DND-41 (cell line): ENCODE data around the gene KISS1.

ENCODE experiments used
- EZH2 ChIP-seq: IDR thresholded peaks from 3 replicates; pipeline ENCODE4 v1.6.1; 2012; ENCODE audit warnings: borderline replicate concordance, low read depth, mild to moderate bottlenecking, moderate library complexity, low read length, inconsistent platforms; ENCODE audit not compliant: severe bottlenecking
- TF ChIP-seq, protein P1 (sequence below): IDR thresholded peaks from 2 replicates; pipeline ENCODE4 v1.5.1; 2012; ENCODE audit warnings: borderline replicate concordance, low read length, moderate library complexity, mild to moderate bottlenecking; ENCODE audit not compliant: poor library complexity, severe bottlenecking; ENCODE audit errors: extremely low read depth

DNA sequence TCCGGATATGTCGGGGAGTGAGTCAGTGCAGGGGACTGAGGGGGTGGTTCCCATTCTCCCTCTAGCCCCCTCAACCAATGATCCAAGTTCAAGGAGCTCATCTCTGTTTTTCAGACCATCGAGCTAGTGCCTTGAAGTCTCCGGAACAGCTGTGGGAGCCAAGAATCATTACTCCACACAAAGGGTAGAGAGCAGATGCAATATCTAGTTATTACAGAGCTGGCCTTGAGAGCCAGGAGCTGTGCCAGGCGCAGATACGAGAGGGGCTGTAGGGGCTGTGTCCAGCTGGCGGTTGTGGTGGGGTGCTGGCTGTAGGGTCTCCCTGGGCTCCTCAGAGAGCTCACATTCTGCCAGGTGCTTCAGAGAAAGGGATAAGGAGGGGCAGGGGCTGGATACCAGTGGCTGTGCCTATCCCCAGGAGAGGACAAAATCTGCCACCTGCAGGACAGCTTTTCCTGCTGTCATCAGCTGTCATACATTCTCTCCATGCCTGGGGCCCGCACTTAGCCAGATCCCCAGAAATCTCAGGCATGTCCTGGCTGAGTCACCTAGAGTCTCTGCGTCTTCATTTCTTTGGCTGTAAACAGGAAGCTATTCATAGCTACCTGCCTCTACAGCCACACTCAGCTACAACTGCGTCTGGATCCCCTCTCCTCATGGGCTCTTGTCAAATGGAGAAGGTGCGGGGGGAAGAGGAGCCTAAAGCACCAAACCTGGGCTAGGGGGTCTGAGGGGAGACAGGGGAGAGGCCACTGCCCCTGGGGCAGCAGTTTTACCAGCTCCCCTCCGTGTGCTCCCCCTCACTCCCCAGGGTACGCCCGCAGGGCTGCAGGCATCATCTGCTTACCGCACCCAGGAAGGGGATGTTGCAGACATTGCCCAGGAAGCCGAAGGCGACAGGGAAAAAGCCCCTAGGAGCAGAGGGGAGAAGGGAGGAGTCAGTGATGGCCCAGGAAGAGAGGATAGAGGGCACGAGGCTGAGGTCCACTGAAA, 2.4 kb upstream of the KISS1 start:
- TF ChIP-seq EZH2, result no peak
- TF ChIP-seq, protein P1, sequence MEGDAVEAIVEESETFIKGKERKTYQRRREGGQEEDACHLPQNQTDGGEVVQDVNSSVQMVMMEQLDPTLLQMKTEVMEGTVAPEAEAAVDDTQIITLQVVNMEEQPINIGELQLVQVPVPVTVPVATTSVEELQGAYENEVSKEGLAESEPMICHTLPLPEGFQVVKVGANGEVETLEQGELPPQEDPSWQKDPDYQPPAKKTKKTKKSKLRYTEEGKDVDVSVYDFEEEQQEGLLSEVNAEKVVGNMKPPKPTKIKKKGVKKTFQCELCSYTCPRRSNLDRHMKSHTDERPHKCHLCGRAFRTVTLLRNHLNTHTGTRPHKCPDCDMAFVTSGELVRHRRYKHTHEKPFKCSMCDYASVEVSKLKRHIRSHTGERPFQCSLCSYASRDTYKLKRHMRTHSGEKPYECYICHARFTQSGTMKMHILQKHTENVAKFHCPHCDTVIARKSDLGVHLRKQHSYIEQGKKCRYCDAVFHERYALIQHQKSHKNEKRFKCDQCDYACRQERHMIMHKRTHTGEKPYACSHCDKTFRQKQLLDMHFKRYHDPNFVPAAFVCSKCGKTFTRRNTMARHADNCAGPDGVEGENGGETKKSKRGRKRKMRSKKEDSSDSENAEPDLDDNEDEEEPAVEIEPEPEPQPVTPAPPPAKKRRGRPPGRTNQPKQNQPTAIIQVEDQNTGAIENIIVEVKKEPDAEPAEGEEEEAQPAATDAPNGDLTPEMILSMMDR, result no peak
